GM18951 (cell line): ENCODE results near the gene PPFIBP1.
"Not testable (repeated sequence)": the region's sequence is repeated elsewhere in the genome, so short reads cannot be mapped to it uniquely, and the experiment has no call there.

Experiments
- POLR2A ChIP-seq: IDR thresholded peaks from 4 replicates; pipeline ENCODE4 v1.6.1; 2011; ENCODE audit warnings: mild to moderate bottlenecking; ENCODE audit not compliant: insufficient read length, insufficient read depth; ENCODE audit errors: extremely low read depth
- in situ Hi-C: fragments of 300-500 bp; cut with MboI; formaldehyde crosslinking; loops from one replicate; pipeline ENCODE4 v1.12.0; 2022; ENCODE audit warnings: low sequenced_read_pairs, mixed read lengths, inconsistent platforms; ENCODE audit not compliant: unreplicated experiment

The PPFIBP1 gene

DNA sequence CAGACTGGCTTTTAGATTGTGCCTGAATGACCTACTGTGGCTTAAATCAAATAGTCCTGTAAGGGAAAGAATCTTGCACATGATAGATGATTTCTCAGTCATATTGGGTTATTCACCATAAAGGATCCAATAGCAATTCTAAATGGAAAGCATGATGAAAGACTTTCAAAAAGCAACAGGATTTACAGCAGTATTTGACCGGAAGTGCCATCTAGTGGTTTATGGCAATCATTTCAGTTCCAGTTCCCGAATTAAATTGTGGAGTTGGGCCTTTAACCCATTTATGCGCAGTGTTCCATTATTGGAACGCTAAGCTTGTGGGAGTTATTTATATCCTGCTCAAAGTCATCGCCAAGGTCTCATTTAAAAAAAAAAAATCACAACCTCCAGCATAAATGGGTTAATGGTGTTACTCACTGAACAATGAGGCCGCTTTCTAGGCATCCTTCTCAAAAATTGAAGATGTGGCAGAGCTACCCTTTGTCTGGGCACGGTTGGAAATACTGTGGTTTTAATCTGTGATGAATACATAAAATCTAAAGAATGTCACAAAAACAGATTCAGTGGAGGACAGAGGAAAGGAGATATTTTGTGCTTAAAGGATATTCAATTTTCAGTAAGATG is 111.5 kb downstream of the PPFIBP1 start:
- TF ChIP-seq POLR2A: no peak
- in situ Hi-C loops: loop anchor here (5.0 kb wide), 1 partner anchor 508 kb away; no protein-coding TSS in a partner anchor

DNA sequence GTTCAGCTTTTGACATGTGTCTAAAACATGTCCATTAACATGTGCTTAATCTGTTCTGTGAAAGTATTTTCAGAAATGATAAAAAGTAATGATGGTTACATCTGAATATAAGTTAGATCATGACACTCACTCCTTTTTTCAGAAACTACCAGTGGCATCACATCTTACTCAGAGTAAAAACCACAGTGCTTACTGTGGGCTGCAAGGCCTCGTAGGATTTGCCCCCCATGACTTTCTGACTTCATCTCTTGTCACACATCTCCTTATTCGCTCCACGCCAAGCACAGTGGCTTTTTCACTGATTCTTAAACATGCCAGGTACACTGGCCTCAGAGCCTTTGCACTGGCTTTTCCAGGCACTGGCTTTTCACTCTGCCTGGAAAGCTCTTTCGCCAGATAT is 112.6 kb downstream of the PPFIBP1 start:
- in situ Hi-C loops: loop anchor here (5.0 kb wide), 1 partner anchor 509 kb away; no protein-coding TSS in a partner anchor

- no peak for TF ChIP-seq POLR2A
- in situ Hi-C loops: loop anchor here (5.0 kb wide), 1 partner anchor 510 kb away; no protein-coding TSS in a partner anchor
These were observed 113.5 kb downstream of the PPFIBP1 start for GRCh38 chr12:27637524-27637923.

GRCh38 chr12:27639265-27639664 is 115.3 kb downstream of the PPFIBP1 start:
- no peak for TF ChIP-seq POLR2A
- in situ Hi-C loops: loop anchor here (5.0 kb wide), 1 partner anchor 512 kb away; no protein-coding TSS in a partner anchor

GRCh38 chr12:27640566-27641200 is 116.7 kb downstream of the PPFIBP1 start:
- in situ Hi-C loops: not testable (repeated sequence)

- in situ Hi-C loops: not testable (repeated sequence)
These were observed 118.4 kb downstream of the PPFIBP1 start for GRCh38 chr12:27642361-27642760.

DNA sequence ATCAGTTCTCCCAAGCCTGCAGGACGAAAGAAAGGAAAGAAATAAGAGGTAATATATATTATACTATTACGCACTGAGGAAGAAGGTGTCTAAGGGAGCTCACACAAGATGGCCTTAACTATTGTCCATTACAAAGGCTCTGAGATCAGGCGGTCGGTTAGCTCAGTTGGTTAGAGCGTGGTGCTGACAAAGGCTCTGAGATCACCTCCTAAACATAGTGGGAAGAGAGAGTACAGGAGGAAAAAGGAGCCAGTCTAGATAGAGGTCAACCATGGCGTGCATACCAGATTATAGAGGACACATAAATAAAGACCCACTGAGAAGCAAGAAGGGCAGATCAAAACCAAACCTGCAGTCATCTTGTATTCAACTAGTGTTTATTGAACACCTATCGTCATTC is 118.9 kb downstream of the PPFIBP1 start:
- in situ Hi-C loops: not testable (repeated sequence)

DNA sequence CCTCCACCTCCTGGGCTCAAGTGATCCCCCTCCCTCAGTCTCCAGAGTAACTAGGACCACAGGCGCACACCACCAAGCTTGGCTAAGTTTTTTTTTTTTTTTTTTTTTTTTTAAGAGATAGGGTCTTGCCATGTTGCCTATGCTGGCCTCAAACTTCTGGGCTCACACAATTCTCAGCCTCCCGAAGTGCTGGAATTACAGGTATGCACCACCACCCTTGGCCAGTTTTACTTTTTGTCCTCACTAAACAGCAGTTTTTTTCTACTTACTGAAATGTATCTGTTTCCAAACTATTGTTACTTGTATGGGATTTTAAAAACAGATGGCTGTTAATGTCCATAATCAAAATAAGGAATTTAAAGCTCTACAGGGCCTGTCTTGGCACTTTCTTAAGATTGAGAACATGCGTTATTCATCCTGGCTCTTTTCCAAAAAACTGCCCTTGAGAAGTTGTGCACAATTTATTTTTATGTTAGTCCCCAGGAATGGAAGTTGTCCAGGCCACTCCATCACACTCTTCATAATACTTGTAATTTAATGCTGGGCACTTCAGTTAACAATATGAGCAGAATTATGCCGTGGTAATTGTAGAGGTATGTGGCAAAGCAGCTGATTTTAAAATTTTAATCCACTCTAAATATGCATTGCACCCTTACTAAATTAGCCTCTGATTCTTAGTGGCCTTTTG is 120.3 kb downstream of the PPFIBP1 start:
- TF ChIP-seq POLR2A: no peak
- in situ Hi-C loops: no loop called here

GRCh38 chr12:27645671-27646070 is 121.7 kb downstream of the PPFIBP1 start:
- no peak for TF ChIP-seq POLR2A
- in situ Hi-C loops: no loop called here

DNA sequence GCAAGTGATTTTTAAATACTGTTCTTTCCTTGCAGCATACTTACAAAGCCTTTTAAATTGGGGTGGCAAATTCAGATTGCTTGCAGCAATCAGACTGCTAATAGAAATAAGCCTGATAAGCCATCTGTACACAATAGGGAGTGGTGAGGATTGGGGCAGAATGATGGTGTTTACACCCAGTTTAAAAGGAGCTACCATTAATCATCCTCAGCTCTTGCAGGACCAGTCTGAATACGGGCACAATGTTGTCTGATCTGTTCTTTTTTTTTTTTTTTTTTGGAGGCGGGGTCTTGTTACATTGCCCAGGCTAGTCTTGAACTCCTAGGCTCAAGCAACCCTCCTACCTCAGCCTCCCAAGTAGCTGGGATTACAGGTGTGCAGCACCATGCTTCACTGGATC is 122.1 kb downstream of the PPFIBP1 start:
- in situ Hi-C loops: no loop called here
- TF ChIP-seq POLR2A: no peak

DNA sequence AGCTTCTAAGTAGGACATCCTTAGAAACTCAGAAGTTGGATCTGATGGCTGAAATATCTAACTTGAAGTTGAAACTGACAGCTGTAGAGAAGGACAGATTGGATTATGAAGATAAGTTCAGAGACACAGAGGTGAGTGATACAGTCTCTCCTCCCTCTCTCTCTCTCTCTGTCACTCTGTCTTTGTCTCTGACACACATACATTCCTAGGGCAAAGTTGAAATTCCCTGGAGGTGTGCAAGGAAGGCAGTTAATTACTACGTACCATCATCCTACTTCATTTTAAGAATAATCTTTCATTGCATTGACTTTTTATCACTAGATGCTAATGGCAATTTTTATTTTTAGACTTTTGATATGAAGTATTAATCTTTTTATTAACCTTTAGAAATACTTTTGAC is 126.0 kb downstream of the PPFIBP1 start:
- TF ChIP-seq POLR2A: no peak
- in situ Hi-C loops: loop anchor here (10.0 kb wide), 1 partner anchor 225 kb away; no protein-coding TSS in a partner anchor

DNA sequence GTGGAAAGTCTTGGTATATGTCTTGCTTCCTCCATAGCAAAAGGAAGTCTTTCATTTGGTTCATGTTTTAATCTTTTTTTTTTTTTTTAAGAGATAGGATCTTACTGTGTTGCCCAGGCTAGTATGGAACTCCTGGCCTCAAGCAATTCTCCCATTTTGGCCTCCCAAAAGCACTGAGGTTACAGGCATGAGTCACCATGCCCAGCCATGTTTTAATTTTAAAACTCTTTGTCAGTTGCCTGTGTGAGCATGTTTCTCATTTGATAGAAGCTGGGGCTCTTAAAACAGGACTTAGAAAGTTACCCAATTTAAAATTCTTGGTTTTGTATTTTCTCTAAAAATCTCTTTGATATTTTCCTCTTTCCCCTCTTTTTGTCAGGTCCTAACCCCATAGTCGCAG is 127.2 kb downstream of the PPFIBP1 start:
- in situ Hi-C loops: loop anchor here (10.0 kb wide), 1 partner anchor 226 kb away; no protein-coding TSS in a partner anchor
- no peak for TF ChIP-seq POLR2A

- in situ Hi-C loops: loop anchor here (10.0 kb wide), 1 partner anchor 227 kb away; no protein-coding TSS in a partner anchor
- no peak for TF ChIP-seq POLR2A
These were observed 128.3 kb downstream of the PPFIBP1 start for GRCh38 chr12:27652174-27652763.
